ENCODE measurements around the gene C2orf76.

GRCh38 chr2:119263025-119263424 lies 103.6 kb downstream of the C2orf76 start:
- TF ChIP-seq CTCF (IDR thresholded peaks at IDR 0.05; ENCODE audit: borderline replicate concordance, extremely low read depth, low read length, poor library complexity, severe bottlenecking) (no peak), EZH2 (IDR thresholded peaks at IDR 0.05; ENCODE audit: borderline replicate concordance, low read depth, low read length, severe bottlenecking) (no peak)
